IMR-90 (cell line): ENCODE measurements around the gene L3MBTL4. TPM values are rescaled to one million over a fixed set of nuclear protein-coding genes. Genes with fewer than 3 reads are reported as not detected.

ENCODE experiments used
- ATAC-seq: fragments of 200-7000 bp; cut with Tn5 transposase; 2 replicates; pipeline ENCODE4 v1.9.1; 2020; ENCODE audit warnings: low read depth, mild to moderate bottlenecking, moderate library complexity
- BruUV-seq: library from RNA; stranded (reverse); fragments of 400-500 nt; replicated peaks from 2 replicates; lab custom pipeline; 2021; lab: Mats Ljungman, UMichigan
- CTCF ChIA-PET: fragments of 300-600 bp; formaldehyde crosslinking; extraction: SDS; loops from one replicate; lab custom pipeline; 2021; ENCODE audit warnings: antibody characterized with exemption; lab: Yijun Ruan, JAX
- POLR2A ChIA-PET: fragments of 300-600 bp; sonication (Branson Sonifier 250); formaldehyde crosslinking; loops from one replicate; lab custom pipeline; 2022; ENCODE audit warnings: antibody characterized with exemption; ENCODE audit not compliant: unreplicated experiment; lab: Charles Lee
- DNase-seq: peaks from one replicate; pipeline ENCODE4 v3.0.0; 2013
- H2AFZ ChIP-seq: replicated peaks from 2 replicates; pipeline ENCODE3; 2013; ENCODE audit warnings: low read length, mild to moderate bottlenecking; ENCODE audit not compliant: poor library complexity
- H2AK5ac ChIP-seq: 2 replicates; pipeline ENCODE4 v1.6.1; 2013; ENCODE audit warnings: low read depth, low read length, inconsistent platforms
- H2AK9ac ChIP-seq: replicated peaks from 2 replicates; pipeline ENCODE3; 2013; ENCODE audit warnings: mild to moderate bottlenecking, low read depth, low read length, moderate library complexity; ENCODE audit not compliant: poor library complexity
- H2BK120ac ChIP-seq: 2 replicates; pipeline ENCODE4 v1.6.1; 2013; ENCODE audit warnings: low read depth, low read length, inconsistent platforms
- H2BK15ac ChIP-seq: 3 replicates; pipeline ENCODE4 v1.6.1; 2013; ENCODE audit warnings: low read depth, low read length, inconsistent platforms
- H2BK20ac ChIP-seq: 2 replicates; pipeline ENCODE4 v1.6.1; 2013; ENCODE audit warnings: low read depth, mild to moderate bottlenecking, inconsistent platforms, low read length, moderate library complexity
- H2BK5ac ChIP-seq: 2 replicates; pipeline ENCODE4 v1.6.1; 2013; ENCODE audit warnings: mild to moderate bottlenecking, low read depth, low read length, inconsistent platforms; ENCODE audit not compliant: poor library complexity, severe bottlenecking
- H3K14ac ChIP-seq: replicated peaks from 2 replicates; pipeline ENCODE4 v1.6.1; 2013; ENCODE audit warnings: low read depth, low read length, inconsistent platforms
- H3K18ac ChIP-seq: 2 replicates; pipeline ENCODE4 v1.6.1; 2013; ENCODE audit warnings: low read depth, low read length, control low read depth
- H3K23ac ChIP-seq: 2 replicates; pipeline ENCODE4 v1.6.1; 2013; ENCODE audit warnings: low read depth, low read length, inconsistent platforms
- H3K27ac ChIP-seq: 2 replicates; pipeline ENCODE4 v1.5.1; 2013; ENCODE audit warnings: mild to moderate bottlenecking, control low read depth, low read length; ENCODE audit not compliant: insufficient read depth
- H3K27me3 ChIP-seq: 2 replicates; pipeline ENCODE4 v1.6.1; 2013; ENCODE audit warnings: low read length; ENCODE audit not compliant: control insufficient read depth, insufficient read depth
- H3K36me3 ChIP-seq: 2 replicates; pipeline ENCODE4 v1.6.1; 2013; ENCODE audit warnings: low read length, mixed read lengths; ENCODE audit not compliant: control insufficient read depth, insufficient read depth
- H3K4ac ChIP-seq: 2 replicates; pipeline ENCODE4 v1.6.1; 2013; ENCODE audit warnings: low read depth, low read length, inconsistent platforms
- H3K4me1 ChIP-seq: 2 replicates; pipeline ENCODE4 v1.6.1; 2013; ENCODE audit warnings: low read length, mixed read lengths; ENCODE audit not compliant: control insufficient read depth, insufficient read depth
- H3K4me2 ChIP-seq: 2 replicates; pipeline ENCODE4 v1.6.1; 2013; ENCODE audit warnings: low read depth, mild to moderate bottlenecking, control low read depth, low read length, moderate library complexity
- H3K4me3 ChIP-seq: 2 replicates; pipeline ENCODE4 v1.5.1; 2013; ENCODE audit warnings: low read depth, mild to moderate bottlenecking, control low read depth, low read length, moderate library complexity; ENCODE audit not compliant: insufficient read depth
- H3K56ac ChIP-seq: 2 replicates; pipeline ENCODE4 v1.6.1; 2013; ENCODE audit warnings: low read length, inconsistent platforms; ENCODE audit not compliant: insufficient read depth; ENCODE audit errors: extremely low read depth
- H3K79me1 ChIP-seq, 2 experiments: 2 replicates each; pipeline ENCODE4 v1.6.1; 2013; ENCODE audit warnings: low read length in 2 of 2, inconsistent platforms in 1 of 2, low read depth in 1 of 2
- H3K9ac ChIP-seq: 2 replicates; pipeline ENCODE4 v1.6.1; 2013; ENCODE audit warnings: low read depth, low read length, control low read depth
- H3K9me1 ChIP-seq: 2 replicates; pipeline ENCODE4 v1.6.1; 2013; ENCODE audit warnings: low read length, inconsistent platforms; ENCODE audit not compliant: insufficient read depth
- H3K9me3 ChIP-seq: 2 replicates; pipeline ENCODE4 v1.6.1; 2013; ENCODE audit warnings: low read length; ENCODE audit not compliant: control insufficient read depth, insufficient read depth
- H4K20me1 ChIP-seq: 2 replicates; pipeline ENCODE4 v1.6.1; 2013; ENCODE audit warnings: low read length, inconsistent platforms; ENCODE audit not compliant: insufficient read depth
- H4K5ac ChIP-seq: 2 replicates; pipeline ENCODE4 v1.6.1; 2013; ENCODE audit warnings: mild to moderate bottlenecking, low read depth, low read length, control low read depth
- H4K8ac ChIP-seq, 2 experiments: 2 replicates each; pipeline ENCODE4 v1.6.1; 2013; ENCODE audit warnings: low read depth in 2 of 2, low read length in 2 of 2, control low read depth in 1 of 2, inconsistent platforms in 1 of 2
- H4K91ac ChIP-seq: 2 replicates; pipeline ENCODE4 v1.6.1; 2013; ENCODE audit warnings: low read depth, low read length, inconsistent platforms; ENCODE audit not compliant: insufficient read depth
- BHLHE40 ChIP-seq: fragments of 150-350 bp; IDR thresholded peaks from 2 replicates; pipeline ENCODE4 v1.6.1; 2016; ENCODE audit warnings: mild to moderate bottlenecking, low read depth, low read length
- CEBPB ChIP-seq: IDR thresholded peaks from 2 replicates; pipeline ENCODE4 v1.6.1; 2012; ENCODE audit warnings: low read depth, low read length, improper control_type of control experiment
- MXI1 ChIP-seq: IDR thresholded peaks from 2 replicates; pipeline ENCODE4 v1.6.1; 2012; ENCODE audit warnings: low read depth, mild to moderate bottlenecking, low read length, moderate library complexity, borderline replicate concordance
- NFE2L2 ChIP-seq: fragments of 150-350 bp; IDR thresholded peaks from 2 replicates; pipeline ENCODE4 v1.6.1; 2016; ENCODE audit warnings: low read depth, mild to moderate bottlenecking, low read length
- RCOR1 ChIP-seq: IDR thresholded peaks from 2 replicates; pipeline ENCODE4 v1.6.1; 2012; ENCODE audit warnings: mild to moderate bottlenecking, low read length, improper control_type of control experiment; ENCODE audit not compliant: insufficient replicate concordance
- WGBS, 2 experiments: methylation state at CpG; one replicate each; pipeline versions ENCODE4 v1.1.5 to v1.1.7; 2013; ENCODE audit warnings: missing lambda C conversion rate in 2 of 2; ENCODE audit not compliant: insufficient read length in 1 of 2; ENCODE audit errors: extremely low coverage in 2 of 2; 5-methylcytosine and 5-hydroxymethylcytosine counted together
- dilution Hi-C: fragments of 300-500 bp; cut with HindIII; formaldehyde crosslinking; loops from one replicate; pipeline ENCODE4 v1.14.3; 2018; ENCODE audit warnings: low sequenced_read_pairs; ENCODE audit not compliant: unreplicated experiment
- in situ Hi-C: fragments of 300-500 bp; cut with MboI; formaldehyde crosslinking; loops from 3 replicates; pipeline ENCODE4 v1.14.3; 2019; ENCODE audit warnings: low sequenced_read_pairs, inconsistent platforms, mixed read lengths
- intact Hi-C: fragments of 100-400 bp; cut with micrococcal nuclease; formaldehyde crosslinking; loops from 2 replicates; pipeline ENCODE4 v1.10.0; 2022
- polyA plus RNA-seq, 3 experiments: library from polyadenylated mRNA; depleted of rRNA; stranded (reverse); fragments of >200 nt; gene quantifications; 2 replicates each; pipeline ENCODE4 v1.2.3, GENCODE V29; 2012; ENCODE audit warnings: low replicate concordance in 1 of 3
- total RNA-seq: library from RNA; depleted of rRNA; stranded (reverse); fragments of >200 nt; gene quantifications from 2 replicates; pipeline ENCODE4 v1.2.3, GENCODE V29; 2012

The L3MBTL4 gene
- total and polyA plus RNA-seq, 2 of the 4 experiments (the other 2 are of a cell fraction): under 0.01 to 0.02 TPM

DNA sequence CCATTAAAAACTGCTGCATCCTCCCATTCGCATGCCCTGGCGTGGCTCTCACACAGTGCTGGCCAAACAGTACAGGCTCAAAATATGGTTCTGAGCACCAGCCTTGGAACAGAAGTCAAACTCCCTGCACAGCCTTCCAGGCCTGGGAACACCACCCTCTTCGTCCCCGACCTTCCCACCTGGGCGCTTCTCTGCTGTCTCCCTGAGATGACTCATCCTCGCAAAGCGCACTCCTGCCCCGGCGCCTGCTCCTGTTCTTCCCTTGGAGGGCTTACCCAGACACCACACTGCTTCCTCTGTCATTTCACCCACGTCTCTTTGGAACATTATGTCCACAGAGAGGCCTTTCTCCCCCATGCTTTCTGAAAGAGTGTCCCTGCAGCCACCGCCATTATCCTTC is 172.7 kb downstream of the L3MBTL4 start:
- H3K4me2 ChIP-seq: no peak overlapping the region

More for the DNA sequence above, 172.7 kb downstream of the L3MBTL4 start:
- no peaks in the 10 kb centered on the region for H3K36me3 ChIP-seq
- no peak overlapping the region for H2BK120ac ChIP-seq
- in situ Hi-C loops: no loop called here
- ChIA-PET CTCF (no interaction called here), POLR2A (no interaction called here)
- no peak overlapping the region for H3K4me3 ChIP-seq
- H3K4me1 ChIP-seq: no peaks in the 10 kb centered on the region
- H3K9me1 ChIP-seq: no peaks in the 10 kb centered on the region
- no peak overlapping the region for H3K4ac ChIP-seq
- H3K56ac ChIP-seq: no peak overlapping the region
- intact Hi-C loops: no loop called here
- H3K79me1 ChIP-seq: no peaks in the 10 kb centered on the region
- H2AFZ ChIP-seq: no peak overlapping the region
- no peak overlapping the region for H3K18ac ChIP-seq
- H4K91ac ChIP-seq: no peak overlapping the region
- dilution Hi-C loops: no loop called here
- H2BK20ac ChIP-seq: no peak overlapping the region
- no peak overlapping the region for H4K5ac ChIP-seq
- H3K9me3 ChIP-seq: no peaks in the 10 kb centered on the region
- no TSS peak for BruUV-seq
- no peak overlapping the region for H3K23ac ChIP-seq
- H2AK9ac ChIP-seq: no peak overlapping the region
- no peak for ATAC-seq
- DNase-seq: no peak
- H3K27me3 ChIP-seq: no peaks in the 10 kb centered on the region
- no peak overlapping the region for H2BK15ac ChIP-seq
- no peak overlapping the region for H3K9ac ChIP-seq
- H2AK5ac ChIP-seq: no peak overlapping the region
- no peak overlapping the region for H4K8ac ChIP-seq
- no peaks in the 10 kb centered on the region for H4K20me1 ChIP-seq
- 86% methylated on average over 7 of the region's 11 CpGs; no CpG with 5 or more reads in 1 of the 2 experiments for WGBS, 2 experiments
- no peak overlapping the region for H2BK5ac ChIP-seq
- no peak overlapping the region for H3K14ac ChIP-seq
- H3K27ac ChIP-seq: no peak overlapping the region
- no peak for TF ChIP-seq BHLHE40
- no peak for TF ChIP-seq MXI1
- no peak for TF ChIP-seq RCOR1
- TF ChIP-seq CEBPB: no peak
- TF ChIP-seq NFE2L2: no peak
